Measurements from ENCODE around the gene CCL23.

CCL23 gene

GRCh38 chr17:35968520-35969054 is 49.2 kb downstream of the CCL23 start:
- no peak for DNase-seq

DNA sequence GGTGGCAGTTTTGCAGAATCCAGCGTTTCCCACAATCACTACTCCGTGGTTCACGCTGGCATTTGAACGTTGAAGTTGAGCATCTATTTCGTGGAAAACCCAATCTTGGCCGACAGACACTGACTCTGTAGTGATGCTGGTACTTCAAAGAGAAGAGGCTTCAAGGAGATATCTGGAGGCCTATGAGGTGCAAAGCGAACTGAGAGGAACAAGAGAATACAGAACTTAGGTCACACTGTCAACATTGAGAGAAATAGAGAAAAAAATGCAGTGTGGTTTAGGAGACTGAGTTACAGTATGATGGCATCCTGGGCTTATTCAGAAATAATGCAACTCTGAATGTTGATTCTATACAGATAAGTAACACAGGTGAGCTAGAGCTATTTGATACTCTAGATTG is 52.5 kb downstream of the CCL23 start:
- DNase-seq: no peak

DNA sequence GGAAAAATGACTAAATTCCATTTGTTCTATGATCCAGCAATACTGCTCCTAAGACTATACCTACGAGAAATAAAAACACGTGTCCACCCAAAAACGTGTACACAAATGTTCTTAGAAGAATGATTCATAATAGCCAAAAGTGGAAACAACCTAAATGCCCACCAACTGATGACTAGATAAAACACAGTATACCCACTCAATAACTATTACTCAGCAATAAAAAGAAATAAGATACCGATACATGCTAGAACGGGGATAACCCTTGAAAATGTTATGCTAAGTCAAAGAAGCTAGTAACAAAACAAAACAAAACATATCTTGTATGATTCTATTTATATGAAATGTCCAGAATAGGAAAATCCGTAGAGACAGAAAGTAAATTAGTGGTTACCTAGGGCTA is 54.1 kb downstream of the CCL23 start:
- no peak for DNase-seq
